ENCODE results near the gene NDUFS6. TPM values are rescaled to one million over a fixed set of nuclear protein-coding genes. Genes with fewer than 3 reads are reported as not detected.
A peak's percentile ranks its signal among the peaks of the same experiment; 100 is the strongest.

The NDUFS6 gene
- total RNA-seq, 3 donors from 2014 or later = 38.7 to 43.5 (median 39.3) TPM

DNA sequence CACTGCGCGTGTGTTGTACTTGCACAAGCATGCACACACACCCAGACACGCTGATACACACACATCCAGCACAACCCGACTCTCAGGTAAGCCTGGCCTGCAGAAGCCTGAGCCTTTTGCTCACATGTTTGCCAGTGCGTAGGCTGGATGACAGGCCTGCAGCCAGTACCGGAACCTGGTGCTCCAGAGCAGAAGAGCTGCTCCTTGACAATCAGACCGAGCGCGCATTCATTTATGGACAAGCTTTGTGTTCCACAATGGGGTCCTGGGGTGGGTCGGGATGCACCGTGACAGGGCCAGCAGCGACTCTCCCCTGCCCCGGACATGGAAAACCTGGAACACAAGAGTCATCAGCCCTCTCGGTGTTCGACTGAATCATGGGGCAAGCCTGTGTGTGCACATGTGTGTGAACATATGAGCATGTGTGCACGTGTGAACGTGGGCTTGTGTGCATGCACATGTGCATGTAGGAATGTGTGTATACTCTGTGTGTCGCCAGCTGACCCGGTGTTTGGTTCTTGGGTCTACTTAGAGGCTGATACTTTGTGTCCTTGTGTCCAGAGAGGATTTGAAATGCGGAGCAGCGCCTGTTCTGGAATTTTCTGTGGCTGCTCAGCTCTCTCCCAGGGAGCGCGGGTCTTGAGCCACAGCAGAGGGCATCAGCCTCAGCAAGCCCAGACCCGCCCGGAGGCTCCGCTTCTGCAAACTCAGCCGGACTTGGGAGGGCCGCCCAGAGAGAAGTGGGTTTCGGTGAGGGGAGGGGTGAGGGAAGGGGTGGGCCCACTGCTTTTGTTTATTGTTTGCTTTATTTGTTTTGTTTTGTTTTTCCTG is 49.3 kb downstream of the NDUFS6 start:
- no peaks in the 10 kb centered on the region for H3K9me3 ChIP-seq
- H3K4me3 ChIP-seq = no peak overlapping the region
- no peak for ATAC-seq
- intact Hi-C loops (cut with DNase I, micrococcal nuclease) = no loop called here
- TF ChIP-seq CTCF (IDR thresholded peaks at IDR 0.05) = no peak
- peak in 1 of 3 donors; percentile 22 for DNase-seq
- no peaks in the 10 kb centered on the region for H3K36me3 ChIP-seq (ENCODE audit: low read depth)
- no peaks in the 10 kb centered on the region for H3K4me1 ChIP-seq (ENCODE audit: low read depth)

DNA sequence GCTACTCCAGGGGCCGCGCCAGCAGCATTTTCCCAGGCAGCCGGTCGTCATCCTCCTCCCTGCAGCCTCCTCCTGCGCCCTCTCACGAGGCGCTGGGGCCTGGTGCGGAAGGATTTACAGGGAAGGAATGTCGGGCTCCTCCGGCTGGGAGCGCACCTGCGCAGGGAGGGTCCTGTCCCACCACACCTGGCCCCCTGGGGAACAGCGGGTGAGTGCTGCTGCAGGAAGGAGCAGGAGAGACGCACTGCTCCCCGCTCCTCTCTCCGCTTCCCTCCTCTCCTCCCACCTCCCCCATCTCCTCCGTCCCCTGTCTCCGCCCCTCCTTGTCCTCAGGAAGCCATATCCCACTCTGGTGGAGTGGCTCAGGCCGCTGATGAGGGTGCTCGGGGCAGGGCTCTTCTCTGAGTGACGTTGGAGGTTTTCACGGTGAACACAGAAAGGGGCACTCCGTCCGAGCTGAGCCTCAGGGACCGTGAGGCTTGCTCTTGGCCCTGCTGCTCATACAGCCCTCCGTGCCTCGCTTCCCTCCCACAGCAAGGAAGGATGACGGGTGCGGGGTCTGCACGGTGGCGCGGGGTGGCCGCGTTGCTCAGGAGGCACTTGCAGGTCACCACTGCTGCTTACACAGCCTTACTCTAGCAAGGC is 50.2 kb downstream of the NDUFS6 start:
- DNase-seq (peak in 1 of 3 donors; percentile 33), ATAC-seq (no peak)
- no peaks in the 10 kb centered on the region for H3K9me3 ChIP-seq
- H3K4me1 ChIP-seq (ENCODE audit: low read depth) = no peaks in the 10 kb centered on the region
- H3K36me3 ChIP-seq (ENCODE audit: low read depth) = no peaks in the 10 kb centered on the region
- intact Hi-C loops (cut with DNase I, micrococcal nuclease) = no loop called here
- no peak overlapping the region for H3K4me3 ChIP-seq
- TF ChIP-seq CTCF (IDR thresholded peaks at IDR 0.05) = no peak

- Histone ChIP-seq H3K4me1 (ENCODE audit: low read depth) (no peaks in the 10 kb centered on the region), H3K36me3 (ENCODE audit: low read depth) (no peaks in the 10 kb centered on the region), H3K9me3 (no peaks in the 10 kb centered on the region), H3K4me3 (no peak overlapping the region)
- intact Hi-C loops (cut with DNase I, micrococcal nuclease) = no loop called here
- ATAC-seq (no peak), DNase-seq (peak in 1 of 3 donors; percentile 34)
- no peak for TF ChIP-seq CTCF (IDR thresholded peaks at IDR 0.05)
Measured at GRCh38 chr5:1852324-1852947, 51.2 kb downstream of the NDUFS6 start.

DNA sequence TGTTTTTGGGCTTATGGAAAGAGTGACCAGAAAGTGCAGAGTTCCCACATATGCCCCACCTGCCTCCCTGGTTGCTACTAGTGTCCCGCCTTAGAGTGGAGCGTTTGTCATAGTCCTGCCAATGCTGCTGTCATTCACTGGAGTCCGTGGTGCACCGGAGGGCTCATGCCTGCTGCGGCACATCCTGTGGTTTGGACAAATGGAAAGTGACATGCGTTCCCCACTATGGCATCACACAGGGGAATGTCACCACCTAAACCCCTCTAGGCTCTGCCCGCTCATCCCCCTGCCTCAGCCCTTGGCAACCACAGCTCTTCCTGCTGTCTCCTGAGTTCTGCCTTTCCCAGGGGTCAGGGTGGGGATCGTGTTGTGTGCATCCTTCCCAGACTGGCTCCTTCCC is 52.3 kb downstream of the NDUFS6 start:
- DNase-seq (no peak), ATAC-seq (no peak)
- Histone ChIP-seq H3K4me3 (no peak overlapping the region), H3K36me3 (ENCODE audit: low read depth) (no peaks in the 10 kb centered on the region), H3K9me3 (no peaks in the 10 kb centered on the region), H3K4me1 (ENCODE audit: low read depth) (no peaks in the 10 kb centered on the region)
- intact Hi-C loops (cut with DNase I, micrococcal nuclease) = no loop called here
- no peak for TF ChIP-seq CTCF (IDR thresholded peaks at IDR 0.05)

DNA sequence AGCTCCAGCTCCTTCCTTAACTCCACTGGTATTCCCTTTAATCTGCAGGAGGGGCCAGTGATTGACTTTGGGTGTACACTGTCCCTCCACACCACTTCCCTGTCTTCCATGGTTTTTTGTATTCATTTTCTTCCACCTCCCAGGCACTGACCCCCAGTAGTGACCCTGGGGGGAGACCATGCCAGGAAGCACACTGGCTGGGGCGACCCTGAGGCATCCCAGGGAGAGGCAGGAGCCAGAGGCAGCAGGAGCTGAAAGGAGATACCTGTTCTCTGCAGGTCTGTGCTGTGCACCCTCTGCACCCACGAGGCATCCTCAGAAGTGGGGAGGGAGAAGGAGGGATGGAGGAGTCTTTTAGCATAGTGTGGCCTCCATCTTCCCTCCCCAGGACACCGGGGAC is 53.9 kb downstream of the NDUFS6 start:
- intact Hi-C loops (cut with DNase I, micrococcal nuclease) = no loop called here
- DNase-seq (no peak), ATAC-seq (no peak)
- no peaks in the 10 kb centered on the region for H3K36me3 ChIP-seq (ENCODE audit: low read depth)
- no peak overlapping the region for H3K4me3 ChIP-seq
- TF ChIP-seq CTCF (IDR thresholded peaks at IDR 0.05) = no peak
- H3K9me3 ChIP-seq = no peaks in the 10 kb centered on the region
- no peaks in the 10 kb centered on the region for H3K4me1 ChIP-seq (ENCODE audit: low read depth)
